Measurements from ENCODE around the gene GDI1.
"Not testable (repeated sequence)": the region's sequence is repeated elsewhere in the genome, so short reads cannot be mapped to it uniquely, and the experiment has no call there.

Gene GDI1

GRCh38 chrX:154436983-154437752 lies at the start of gene GDI1:
Gene GDI1, plus strand, starts transcription at chrX:154437154. Its CDS starts 101 bp downstream, at chrX:154437255.
- peak; percentile 70 for DNase-seq (ENCODE audit: low read depth)
- H3K4me3 ChIP-seq (ENCODE audit: low read depth, low read length), result peak within 1 kb of the TSS; percentile 73
- no peak for TF ChIP-seq CTCF (IDR thresholded peaks at IDR 0.05; ENCODE audit: insufficient read depth, low read depth, low read length, missing control alignments)

- DNase-seq (ENCODE audit: low read depth); H3K4me3 ChIP-seq (ENCODE audit: low read depth, low read length): not testable (repeated sequence)
These were observed 48.9 kb upstream of the GDI1 start for GRCh38 chrX:154388094-154388493.

GRCh38 chrX:154388649-154389048 lies 48.3 kb upstream of the GDI1 start:
- not testable (repeated sequence) for DNase-seq (ENCODE audit: low read depth); H3K4me3 ChIP-seq (ENCODE audit: low read depth, low read length)

GRCh38 chrX:154389812-154390747 lies 46.9 kb upstream of the GDI1 start:
- not testable (repeated sequence) for H3K4me3 ChIP-seq (ENCODE audit: low read depth, low read length)

GRCh38 chrX:154396363-154396762 lies 40.6 kb upstream of the GDI1 start:
- H3K4me3 ChIP-seq (ENCODE audit: low read depth, low read length); DNase-seq (ENCODE audit: low read depth): not testable (repeated sequence)

More at GRCh38 chrX:154389812-154390747, 46.9 kb upstream of the GDI1 start:
- not testable (repeated sequence) for DNase-seq (ENCODE audit: low read depth)

- no peak for TF ChIP-seq CTCF (IDR thresholded peaks at IDR 0.05; ENCODE audit: insufficient read depth, low read depth, low read length, missing control alignments)
- DNase-seq (ENCODE audit: low read depth), result peak; percentile 85
- peak overlapping the region; percentile 83 for H3K4me3 ChIP-seq (ENCODE audit: low read depth, low read length)
These were observed 39.7 kb upstream of the GDI1 start for GRCh38 chrX:154396973-154397887.

GRCh38 chrX:154397888-154398667 lies 38.9 kb upstream of the GDI1 start, which contains the start of gene RPL10:
Gene RPL10, plus strand, starts transcription at chrX:154398377. Its CDS starts 143 bp downstream, at chrX:154398520.
- DNase-seq (ENCODE audit: low read depth), result peak; percentile 98
- no peak for TF ChIP-seq CTCF (IDR thresholded peaks at IDR 0.05; ENCODE audit: insufficient read depth, low read depth, low read length, missing control alignments)
- H3K4me3 ChIP-seq (ENCODE audit: low read depth, low read length), result peak within 1 kb of the TSS; percentile 83

All from GM12865 (cell line).